Measurements from ENCODE around the gene TNP1.

DNA sequence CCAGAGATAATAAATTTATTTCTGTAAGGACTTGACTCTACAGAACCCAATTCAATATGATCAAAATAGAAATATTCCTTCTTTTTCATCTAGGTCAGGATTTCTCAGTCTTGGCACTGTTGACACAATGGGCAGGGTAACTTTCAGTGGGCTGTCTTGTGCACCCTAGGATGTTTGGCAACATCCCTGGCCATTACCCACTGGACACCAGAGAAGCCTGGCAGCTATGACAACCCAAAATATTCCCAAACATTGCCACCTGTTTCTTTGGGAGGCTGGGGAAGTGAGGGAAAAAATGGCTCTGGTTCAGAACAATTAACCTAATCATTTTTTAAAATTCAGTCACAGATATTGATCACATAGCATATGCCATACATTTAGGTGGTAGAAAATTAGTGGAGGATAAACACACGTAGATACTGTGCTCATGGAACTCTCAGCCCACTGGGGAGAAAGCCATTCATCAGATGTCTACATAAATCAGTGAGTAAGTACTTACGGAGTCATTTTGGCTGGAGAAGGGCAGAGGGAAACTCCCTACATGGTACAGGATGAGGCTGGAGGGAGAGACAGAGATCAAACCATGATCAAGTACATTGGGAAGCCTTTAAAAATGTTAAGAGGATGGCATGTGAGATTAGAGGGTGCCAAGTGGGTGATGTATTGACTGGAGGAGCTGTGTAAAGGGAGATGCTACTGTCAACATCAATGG is 718 bp upstream of the TNP1 start:
- TF ChIP-seq POLR2A (IDR thresholded peaks at IDR 0.05): no peak
- TF ChIP-seq POLR2AphosphoS5 (IDR thresholded peaks at IDR 0.05): no peak
- TF ChIP-seq, protein P1, sequence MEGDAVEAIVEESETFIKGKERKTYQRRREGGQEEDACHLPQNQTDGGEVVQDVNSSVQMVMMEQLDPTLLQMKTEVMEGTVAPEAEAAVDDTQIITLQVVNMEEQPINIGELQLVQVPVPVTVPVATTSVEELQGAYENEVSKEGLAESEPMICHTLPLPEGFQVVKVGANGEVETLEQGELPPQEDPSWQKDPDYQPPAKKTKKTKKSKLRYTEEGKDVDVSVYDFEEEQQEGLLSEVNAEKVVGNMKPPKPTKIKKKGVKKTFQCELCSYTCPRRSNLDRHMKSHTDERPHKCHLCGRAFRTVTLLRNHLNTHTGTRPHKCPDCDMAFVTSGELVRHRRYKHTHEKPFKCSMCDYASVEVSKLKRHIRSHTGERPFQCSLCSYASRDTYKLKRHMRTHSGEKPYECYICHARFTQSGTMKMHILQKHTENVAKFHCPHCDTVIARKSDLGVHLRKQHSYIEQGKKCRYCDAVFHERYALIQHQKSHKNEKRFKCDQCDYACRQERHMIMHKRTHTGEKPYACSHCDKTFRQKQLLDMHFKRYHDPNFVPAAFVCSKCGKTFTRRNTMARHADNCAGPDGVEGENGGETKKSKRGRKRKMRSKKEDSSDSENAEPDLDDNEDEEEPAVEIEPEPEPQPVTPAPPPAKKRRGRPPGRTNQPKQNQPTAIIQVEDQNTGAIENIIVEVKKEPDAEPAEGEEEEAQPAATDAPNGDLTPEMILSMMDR (IDR thresholded peaks at IDR 0.05 in 8 of 11, conservative IDR thresholded peaks at IDR 0.05 in 3 of 11): no peak
